Calu3 (cell line): ENCODE measurements around the gene TPPP. TPM values are rescaled to one million over a fixed set of nuclear protein-coding genes. Genes with fewer than 3 reads are reported as not detected.
"Not testable (repeated sequence)": the region's sequence is repeated elsewhere in the genome, so short reads cannot be mapped to it uniquely, and the experiment has no call there.

Source experiments
- BruUV-seq: library from RNA; stranded (reverse); fragments of 400-500 nt; replicated peaks from 2 replicates; lab custom pipeline; 2021; lab: Mats Ljungman, UMichigan
- CTCF ChIA-PET: fragments of 300-600 bp; sonication (Branson Sonifier 250); formaldehyde crosslinking; loops from one replicate; lab custom pipeline; 2022; ENCODE audit warnings: antibody characterized with exemption; lab: Charles Lee
- DNase-seq: peaks from one replicate; pipeline ENCODE4 v3.0.0; 2022
- H3K27ac Mint-ChIP-seq: one replicate; pipeline ENCODE4 v1.8.0; 2022; ENCODE audit warnings: mixed read lengths; ENCODE audit not compliant: unreplicated experiment
- H3K27me3 Mint-ChIP-seq: one replicate; pipeline ENCODE4 v1.8.0; 2022; ENCODE audit warnings: mixed read lengths; ENCODE audit not compliant: unreplicated experiment
- H3K36me3 Mint-ChIP-seq: one replicate; pipeline ENCODE4 v1.8.0; 2022; ENCODE audit warnings: mild to moderate bottlenecking, moderate library complexity, mixed read lengths; ENCODE audit not compliant: insufficient read depth, unreplicated experiment
- H3K4me1 Mint-ChIP-seq: one replicate; pipeline ENCODE4 v1.8.0; 2022; ENCODE audit warnings: mild to moderate bottlenecking, low read depth, mixed read lengths; ENCODE audit not compliant: unreplicated experiment
- H3K4me3 Mint-ChIP-seq: one replicate; pipeline ENCODE4 v1.8.0; 2022; ENCODE audit warnings: mild to moderate bottlenecking, low read depth, moderate library complexity, mixed read lengths; ENCODE audit not compliant: unreplicated experiment
- H3K9me3 Mint-ChIP-seq: one replicate; pipeline ENCODE4 v1.8.0; 2022; ENCODE audit warnings: low read depth, mixed read lengths; ENCODE audit not compliant: unreplicated experiment
- intact Hi-C: fragments of 100-400 bp; cut with micrococcal nuclease; formaldehyde crosslinking; loops from one replicate; pipeline ENCODE4 v1.10.0; 2022; ENCODE audit not compliant: unreplicated experiment
- total RNA-seq: library from RNA; stranded (reverse); gene quantifications from 2 replicates; pipeline ENCODE4 v1.2.3, GENCODE V29; 2022
- TF ChIP-seq, protein P1 (sequence below): fragments of 200-600 bp; IDR thresholded peaks from one replicate; pipeline ENCODE4 v1.8.0; 2022; ENCODE audit warnings: antibody characterized with exemption; ENCODE audit not compliant: unreplicated experiment

Gene TPPP
- total RNA-seq, 1 experiment from 2014 or later = 0.38 TPM

DNA sequence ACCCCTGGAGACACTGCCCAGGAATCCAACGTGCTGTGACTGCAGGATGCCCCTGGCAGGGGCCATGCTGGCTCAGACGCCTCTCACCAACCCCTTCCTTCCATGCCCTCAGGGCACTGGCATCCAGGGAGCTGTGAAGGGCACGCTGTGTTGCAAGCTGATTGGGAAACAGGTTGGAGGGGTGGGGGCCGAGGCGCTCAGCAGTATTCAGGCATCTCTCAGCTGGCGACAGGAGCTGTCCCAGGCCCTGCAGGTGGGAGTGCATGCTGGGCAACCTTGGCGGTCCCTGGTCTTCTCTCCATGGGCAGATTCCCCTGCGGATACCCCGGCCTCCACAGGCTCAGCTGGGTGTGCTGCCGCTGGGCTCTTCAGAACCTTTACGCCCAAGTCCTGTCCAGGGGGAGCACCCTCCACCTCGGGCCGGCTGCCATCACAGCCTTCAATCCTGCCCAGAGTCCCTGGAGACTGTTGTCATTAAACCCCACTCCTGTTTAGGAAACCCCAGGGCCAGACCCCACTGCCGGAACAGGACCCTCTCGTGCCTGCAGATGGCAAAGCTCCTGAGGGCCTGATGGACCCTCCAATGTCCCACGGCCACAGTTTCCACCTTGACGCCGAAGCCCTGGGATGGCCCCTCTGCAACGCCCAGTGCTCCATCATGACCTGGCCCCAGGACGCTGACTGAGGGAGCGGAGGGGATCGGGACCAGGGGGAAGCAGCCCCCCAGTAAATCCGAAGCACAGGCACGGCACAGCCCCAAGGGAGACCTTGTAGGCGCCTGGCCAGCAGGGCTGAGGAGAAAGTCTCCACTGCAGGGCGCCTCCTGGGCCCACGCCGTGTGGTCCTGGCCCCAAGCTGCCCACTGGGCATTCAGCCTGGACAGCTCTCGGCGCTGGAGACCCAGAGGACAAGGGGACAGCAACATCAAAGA is 9.3 kb downstream of the TPPP start:
- Mint-ChIP-seq H3K27me3 (peaks cover 8% of the 10 kb centered on the region), H3K4me1 (no peaks in the 10 kb centered on the region), H3K4me3 (no peak overlapping the region), H3K27ac (no peak overlapping the region), H3K9me3 (no peaks in the 10 kb centered on the region), H3K36me3 (no peaks in the 10 kb centered on the region)
- no peak for DNase-seq
- BruUV-seq = no TSS peak
- intact Hi-C loops = loop anchor here (5.0 kb wide), 1 partner anchor 93 kb away; no protein-coding TSS in a partner anchor
- TF ChIP-seq, protein P1, sequence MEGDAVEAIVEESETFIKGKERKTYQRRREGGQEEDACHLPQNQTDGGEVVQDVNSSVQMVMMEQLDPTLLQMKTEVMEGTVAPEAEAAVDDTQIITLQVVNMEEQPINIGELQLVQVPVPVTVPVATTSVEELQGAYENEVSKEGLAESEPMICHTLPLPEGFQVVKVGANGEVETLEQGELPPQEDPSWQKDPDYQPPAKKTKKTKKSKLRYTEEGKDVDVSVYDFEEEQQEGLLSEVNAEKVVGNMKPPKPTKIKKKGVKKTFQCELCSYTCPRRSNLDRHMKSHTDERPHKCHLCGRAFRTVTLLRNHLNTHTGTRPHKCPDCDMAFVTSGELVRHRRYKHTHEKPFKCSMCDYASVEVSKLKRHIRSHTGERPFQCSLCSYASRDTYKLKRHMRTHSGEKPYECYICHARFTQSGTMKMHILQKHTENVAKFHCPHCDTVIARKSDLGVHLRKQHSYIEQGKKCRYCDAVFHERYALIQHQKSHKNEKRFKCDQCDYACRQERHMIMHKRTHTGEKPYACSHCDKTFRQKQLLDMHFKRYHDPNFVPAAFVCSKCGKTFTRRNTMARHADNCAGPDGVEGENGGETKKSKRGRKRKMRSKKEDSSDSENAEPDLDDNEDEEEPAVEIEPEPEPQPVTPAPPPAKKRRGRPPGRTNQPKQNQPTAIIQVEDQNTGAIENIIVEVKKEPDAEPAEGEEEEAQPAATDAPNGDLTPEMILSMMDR = no peak
- CTCF ChIA-PET = interaction anchor here (1.7 kb wide), 1 partner anchor 92 kb away, joined by 6 read pairs; no protein-coding TSS in a partner anchor

DNA sequence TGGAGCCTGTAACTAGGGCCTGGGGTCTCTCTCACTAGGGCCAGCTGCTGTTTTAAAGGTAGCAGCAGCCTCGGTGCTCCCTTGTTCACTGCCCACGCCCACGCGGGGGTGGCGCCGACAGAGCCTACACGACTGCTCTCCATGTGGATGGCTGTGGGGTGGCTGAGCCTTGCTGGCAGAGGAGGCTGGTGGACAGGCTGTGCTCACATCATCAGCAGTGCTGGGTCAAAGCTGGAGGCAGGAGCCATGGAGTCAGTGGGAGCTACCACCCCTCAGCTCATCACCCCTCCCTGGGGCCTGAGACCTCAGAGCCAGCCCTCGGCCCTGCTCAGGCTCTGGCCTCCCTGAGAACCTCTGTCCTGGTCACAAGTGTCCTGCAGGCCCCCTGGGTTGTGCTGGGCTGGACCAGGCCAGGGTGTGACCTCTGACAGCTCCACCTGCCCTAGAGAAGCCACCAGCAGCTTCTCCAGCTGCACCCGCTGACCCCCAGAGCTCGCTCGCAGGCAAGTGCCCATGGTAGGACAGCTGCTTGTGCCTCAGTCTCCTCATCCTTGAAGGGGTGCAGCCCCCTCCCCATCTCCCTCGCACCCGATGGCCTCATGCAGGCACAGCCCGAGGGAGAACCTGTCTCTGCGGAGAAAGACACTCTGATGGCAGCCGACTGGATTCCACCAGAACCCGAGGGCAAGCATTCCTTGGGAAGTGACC is 10.3 kb downstream of the TPPP start:
- H3K9me3 Mint-ChIP-seq, H3K27ac Mint-ChIP-seq, H3K4me1 Mint-ChIP-seq, DNase-seq, H3K36me3 Mint-ChIP-seq, H3K27me3 Mint-ChIP-seq, BruUV-seq, H3K4me3 Mint-ChIP-seq: not testable (repeated sequence)
- intact Hi-C loops = loop anchor here (5.0 kb wide), 1 partner anchor 94 kb away; no protein-coding TSS in a partner anchor
- CTCF ChIA-PET = interaction anchor here (1.7 kb wide), 1 partner anchor 93 kb away, joined by 6 read pairs; no protein-coding TSS in a partner anchor

DNA sequence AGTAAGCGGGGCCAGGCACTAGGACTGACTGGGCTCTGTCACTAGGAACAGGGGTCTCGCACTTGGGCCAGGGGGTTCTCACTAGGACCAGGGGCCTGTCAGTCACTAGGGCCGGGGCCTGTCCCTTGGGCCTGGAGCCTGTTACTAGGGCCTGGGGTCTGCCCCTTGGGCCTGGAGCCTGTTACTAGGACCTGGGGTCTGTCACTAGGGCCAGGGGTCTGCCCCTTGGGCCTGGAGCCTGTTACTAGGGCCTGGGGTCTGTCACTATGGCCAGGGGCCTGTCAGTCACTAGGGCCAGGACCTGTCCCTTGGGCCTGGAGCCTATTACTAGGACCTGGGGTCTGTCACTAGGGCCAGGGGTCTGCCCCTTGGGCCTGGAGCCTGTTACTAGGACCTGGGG is 10.9 kb downstream of the TPPP start:
- BruUV-seq, H3K27ac Mint-ChIP-seq, H3K4me3 Mint-ChIP-seq, H3K4me1 Mint-ChIP-seq, CTCF ChIA-PET, H3K27me3 Mint-ChIP-seq, H3K9me3 Mint-ChIP-seq, H3K36me3 Mint-ChIP-seq, DNase-seq: not testable (repeated sequence)
- intact Hi-C loops = loop anchor here (5.0 kb wide), 1 partner anchor 95 kb away; no protein-coding TSS in a partner anchor

DNA sequence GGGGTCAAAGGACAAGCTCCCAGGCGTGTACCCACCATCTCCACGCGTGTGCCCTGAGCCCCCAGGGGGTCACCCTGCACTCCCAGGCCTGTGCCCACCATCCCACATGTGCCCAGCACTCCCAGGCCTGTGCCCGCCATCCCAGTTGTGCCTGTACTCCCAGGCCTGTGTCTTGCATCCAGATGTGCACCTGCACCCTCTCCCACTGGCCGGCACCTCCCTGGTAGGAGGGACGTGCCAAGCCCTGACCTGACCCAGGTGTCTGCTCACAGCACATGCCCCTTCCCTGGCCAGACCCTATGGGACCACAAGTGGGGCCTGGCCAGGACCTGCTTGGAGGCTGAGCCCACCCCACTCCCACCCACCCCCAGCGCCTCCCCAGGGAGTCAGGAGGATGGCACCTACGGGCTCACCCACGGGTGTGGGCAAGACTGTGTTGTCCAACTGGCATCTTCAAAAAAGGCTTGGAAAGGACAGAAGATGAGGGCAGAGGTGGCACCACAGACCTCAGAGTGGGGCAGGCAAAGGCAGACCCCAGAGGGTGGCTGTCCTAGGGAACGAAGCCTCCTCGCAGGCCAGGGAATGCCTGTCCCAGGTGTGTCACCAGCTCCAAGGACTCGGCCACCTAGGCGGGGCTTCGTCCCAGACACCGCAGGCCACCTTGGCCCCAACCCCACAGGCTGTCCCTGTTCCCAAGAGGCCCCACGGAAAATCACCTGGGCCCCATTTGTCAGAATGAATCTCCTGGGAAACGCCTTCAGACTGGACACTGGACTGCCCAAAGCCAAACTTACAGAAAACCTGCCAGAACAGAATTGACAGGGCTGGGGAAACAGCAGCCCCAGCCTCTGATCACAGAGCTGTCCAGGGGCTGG is 11.6 kb downstream of the TPPP start:
- intact Hi-C loops = loop anchor here (5.0 kb wide), 1 partner anchor 96 kb away; no protein-coding TSS in a partner anchor
- H3K27ac Mint-ChIP-seq, CTCF ChIA-PET, H3K4me1 Mint-ChIP-seq, DNase-seq, H3K9me3 Mint-ChIP-seq, H3K4me3 Mint-ChIP-seq, H3K27me3 Mint-ChIP-seq, BruUV-seq: not testable (repeated sequence)
- peaks cover 11% of the 10 kb centered on the region for H3K36me3 Mint-ChIP-seq

DNA sequence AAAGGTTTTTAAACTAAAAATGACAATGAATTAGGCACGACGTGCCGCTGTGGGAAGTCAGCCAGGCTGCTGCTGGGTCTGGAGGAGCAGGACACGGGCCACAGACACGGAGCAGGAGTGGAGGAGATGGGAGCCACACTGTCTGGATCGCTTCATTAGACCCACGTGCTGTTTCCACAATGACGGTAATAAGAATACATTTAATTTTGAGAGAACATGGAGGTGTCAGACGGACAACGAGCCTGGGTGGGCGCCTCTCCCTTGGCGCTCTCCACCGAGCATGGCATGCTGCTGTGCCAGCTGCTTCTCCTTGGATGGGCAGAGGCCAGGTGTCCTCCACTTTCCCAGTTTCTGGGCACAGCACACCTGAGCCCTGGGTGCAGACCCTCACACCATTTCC is 12.3 kb downstream of the TPPP start:
- peaks cover 11% of the 10 kb centered on the region for H3K27me3 Mint-ChIP-seq
- H3K27ac Mint-ChIP-seq, H3K9me3 Mint-ChIP-seq, H3K4me1 Mint-ChIP-seq, DNase-seq, H3K4me3 Mint-ChIP-seq, CTCF ChIA-PET, BruUV-seq: not testable (repeated sequence)
- intact Hi-C loops = loop anchor here (5.0 kb wide), 1 partner anchor 96 kb away; no protein-coding TSS in a partner anchor
- H3K36me3 Mint-ChIP-seq = peaks cover 18% of the 10 kb centered on the region

DNA sequence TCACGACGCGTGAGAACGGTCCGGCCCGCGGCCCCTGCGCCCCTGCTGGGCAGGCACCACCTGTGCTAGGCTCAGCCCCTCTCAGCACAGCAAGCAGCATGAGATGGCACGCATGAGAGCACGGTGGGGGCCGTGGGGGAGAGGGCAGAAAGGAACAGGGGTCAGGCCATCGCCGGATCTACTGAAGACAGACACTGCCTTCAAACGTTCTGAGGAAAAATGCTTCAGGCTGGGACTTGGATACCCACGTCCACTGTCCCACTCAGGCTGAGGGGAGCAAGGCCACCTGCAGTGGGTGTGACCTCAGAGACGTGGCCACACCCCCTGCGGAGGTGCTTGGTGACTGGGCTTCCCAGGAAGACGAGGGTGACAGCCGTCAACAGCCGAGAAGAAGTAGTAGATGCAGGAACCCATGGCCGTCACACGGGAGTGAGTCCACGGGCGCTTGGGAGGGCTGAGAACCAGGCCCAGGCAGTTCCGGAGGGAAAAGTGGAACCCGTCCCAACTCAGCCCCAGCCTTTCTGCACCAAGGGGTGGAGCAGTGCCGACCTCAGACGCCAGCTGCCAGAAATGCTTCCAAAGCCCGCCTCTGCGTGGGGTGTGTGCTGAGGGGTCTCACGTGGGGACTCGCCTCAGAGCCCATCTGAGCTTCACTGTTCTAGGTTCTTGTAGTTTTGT is 12.9 kb downstream of the TPPP start:
- peaks cover 13% of the 10 kb centered on the region for H3K27me3 Mint-ChIP-seq
- BruUV-seq, DNase-seq, CTCF ChIA-PET, H3K4me1 Mint-ChIP-seq, H3K4me3 Mint-ChIP-seq, H3K9me3 Mint-ChIP-seq, H3K27ac Mint-ChIP-seq: not testable (repeated sequence)
- H3K36me3 Mint-ChIP-seq = peaks cover 24% of the 10 kb centered on the region
- intact Hi-C loops = loop anchor here (5.0 kb wide), 1 partner anchor 97 kb away; no protein-coding TSS in a partner anchor

DNA sequence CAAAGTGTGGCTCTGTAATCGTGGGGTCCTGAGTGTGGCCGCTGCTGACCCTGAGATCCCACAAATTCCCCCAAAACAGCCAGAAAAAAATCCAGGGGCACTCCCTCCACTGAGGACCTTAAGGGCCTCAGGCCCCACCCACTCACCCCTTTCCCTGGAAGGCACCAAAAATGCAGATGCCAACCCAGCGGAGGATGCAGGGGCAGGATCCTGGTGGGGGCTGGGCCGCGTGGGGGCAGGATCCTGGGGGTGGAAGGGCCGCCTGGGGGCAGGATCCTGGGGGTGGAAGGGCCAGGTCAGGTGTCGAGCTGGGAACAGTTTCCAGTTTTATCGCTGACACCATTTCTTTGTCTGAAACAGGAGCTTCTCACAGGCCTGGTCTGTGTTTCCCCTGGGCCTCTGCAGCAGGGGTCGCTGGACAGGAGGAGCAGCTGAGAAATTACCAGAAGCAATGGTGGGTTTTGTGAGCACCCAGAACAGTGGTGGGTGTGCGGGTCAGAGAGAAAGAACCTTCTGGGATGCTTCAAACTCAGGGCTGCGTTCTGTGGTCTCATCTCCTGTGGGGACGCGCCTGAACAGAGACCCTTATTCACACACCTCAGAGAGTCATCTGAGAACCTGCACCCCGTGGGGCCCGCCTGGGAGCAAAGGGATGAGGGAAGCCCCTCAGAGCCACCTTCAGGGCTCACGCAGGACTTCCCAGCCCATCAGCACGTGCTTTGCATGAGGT is 13.8 kb downstream of the TPPP start:
- H3K4me1 Mint-ChIP-seq, DNase-seq, CTCF ChIA-PET, H3K9me3 Mint-ChIP-seq, H3K4me3 Mint-ChIP-seq, BruUV-seq, H3K27ac Mint-ChIP-seq, intact Hi-C loops: not testable (repeated sequence)
- peaks cover 29% of the 10 kb centered on the region for H3K36me3 Mint-ChIP-seq
- peaks cover 13% of the 10 kb centered on the region for H3K27me3 Mint-ChIP-seq
